ENCODE data around the gene PLA2G10.

Gene PLA2G10

DNA sequence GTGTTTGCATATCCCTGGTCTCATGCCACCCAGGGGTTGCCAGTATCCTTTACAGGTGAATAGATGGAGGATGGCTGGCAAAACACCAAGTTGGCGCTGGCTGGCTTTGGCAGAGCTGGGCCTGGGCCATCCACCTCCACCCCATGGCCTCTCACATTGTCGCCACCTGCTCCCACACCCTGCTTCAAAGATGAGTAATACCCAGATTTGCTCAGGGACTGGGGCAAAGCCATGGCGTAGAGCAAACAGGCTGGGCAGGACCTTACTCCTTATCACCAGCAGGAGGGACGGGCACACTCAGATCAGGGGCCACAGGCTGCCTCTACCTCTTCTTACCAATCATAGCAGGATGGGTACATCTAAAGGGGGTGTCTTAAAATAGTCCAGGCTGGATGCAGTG lies 24.3 kb downstream of the PLA2G10 start:
- TF ChIP-seq REST (IDR thresholded peaks at IDR 0.05; ENCODE audit: low read depth): no peak
- TF ChIP-seq NFIC (IDR thresholded peaks at IDR 0.05): no peak
- no peak for TF ChIP-seq USF1 (IDR thresholded peaks at IDR 0.05)
- TF ChIP-seq YY1 (IDR thresholded peaks at IDR 0.05; ENCODE audit: low read depth): no peak
- no peak for TF ChIP-seq EGR1 (IDR thresholded peaks at IDR 0.05)
- TF ChIP-seq TEAD4 (IDR thresholded peaks at IDR 0.05): no peak
- TF ChIP-seq TCF12 (IDR thresholded peaks at IDR 0.05; ENCODE audit: low read depth): no peak
- TF ChIP-seq FOXM1 (IDR thresholded peaks at IDR 0.05; ENCODE audit: borderline replicate concordance, low read depth): no peak
- TF ChIP-seq CREB1 (IDR thresholded peaks at IDR 0.05; ENCODE audit: low read depth): no peak
- no peak for TF ChIP-seq CEBPB (IDR thresholded peaks at IDR 0.05)
- no peak for TF ChIP-seq MAX (IDR thresholded peaks at IDR 0.05)

DNA sequence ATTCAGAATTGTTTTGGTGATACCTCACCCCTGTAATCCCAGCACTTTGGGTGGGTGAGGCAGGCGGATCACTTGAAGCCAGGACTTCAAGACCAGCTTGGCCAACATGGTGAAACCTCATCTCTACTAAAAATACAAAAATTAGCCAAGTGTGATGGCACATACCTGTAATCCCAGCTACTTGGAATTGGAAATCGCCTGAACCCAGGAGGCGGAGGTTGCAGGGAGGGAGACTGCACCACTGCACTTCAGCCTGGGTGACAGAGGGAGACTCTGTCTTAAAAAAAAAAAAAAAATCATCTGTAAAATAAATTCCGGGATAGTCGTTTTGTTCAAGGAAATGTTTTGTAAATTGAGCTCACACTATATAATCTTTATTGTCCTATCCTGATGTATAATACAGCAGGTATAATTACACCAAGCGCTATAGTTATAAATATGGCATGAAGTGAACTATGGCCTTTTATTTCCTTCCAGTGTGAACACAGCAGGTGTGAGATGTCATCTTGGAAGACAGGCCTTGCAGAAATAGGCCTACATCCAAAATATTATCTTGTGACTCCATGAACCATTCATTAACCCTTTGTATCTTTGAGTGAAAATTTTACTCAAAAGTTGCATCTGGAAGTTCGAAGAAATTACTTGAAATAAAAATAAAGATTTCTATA lies 25.4 kb downstream of the PLA2G10 start:
- no peak for TF ChIP-seq TAF1 (IDR thresholded peaks at IDR 0.05; ENCODE audit: low read depth)

GRCh38 chr16:14667347-14668266 lies 26.5 kb downstream of the PLA2G10 start:
- TF ChIP-seq YY1 (IDR thresholded peaks at IDR 0.05; ENCODE audit: low read depth) (no peak), FOXM1 (IDR thresholded peaks at IDR 0.05; ENCODE audit: borderline replicate concordance, low read depth) (no peak), TAF1 (IDR thresholded peaks at IDR 0.05; ENCODE audit: low read depth) (no peak), NFIC (IDR thresholded peaks at IDR 0.05) (no peak), MAX (IDR thresholded peaks at IDR 0.05) (no peak), EP300 (IDR thresholded peaks at IDR 0.05; ENCODE audit: borderline replicate concordance) (no peak), TEAD4 (IDR thresholded peaks at IDR 0.05) (no peak), ZBTB7A (IDR thresholded peaks at IDR 0.05; ENCODE audit: low read depth) (no peak), TCF12 (IDR thresholded peaks at IDR 0.05; ENCODE audit: low read depth) (no peak), REST (IDR thresholded peaks at IDR 0.05; ENCODE audit: low read depth) (no peak), CREB1 (IDR thresholded peaks at IDR 0.05; ENCODE audit: low read depth) (no peak)

DNA sequence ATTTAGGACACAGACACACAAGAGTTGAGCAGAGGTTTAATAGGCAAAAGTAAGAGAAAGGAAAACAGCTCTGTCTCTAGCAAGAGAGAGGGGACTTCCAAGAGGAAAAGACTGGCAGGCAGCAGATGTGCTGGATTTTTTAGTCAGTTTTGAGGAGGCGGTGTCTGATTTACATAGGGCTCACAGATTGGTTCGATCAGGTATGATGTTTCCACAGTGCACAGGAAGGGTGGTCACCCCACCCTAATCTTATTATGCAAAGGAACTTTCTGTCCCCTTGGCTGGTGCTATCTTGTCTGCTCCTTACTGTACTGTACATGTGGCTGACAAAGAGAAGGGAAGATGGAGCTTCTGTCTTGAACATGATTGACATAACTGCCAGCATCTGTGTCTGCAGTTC lies 36.0 kb downstream of the PLA2G10 start:
- TF ChIP-seq YY1 (IDR thresholded peaks at IDR 0.05; ENCODE audit: low read depth) (no peak), ZBTB7A (IDR thresholded peaks at IDR 0.05; ENCODE audit: low read depth) (no peak), NFIC (IDR thresholded peaks at IDR 0.05) (no peak), EGR1 (IDR thresholded peaks at IDR 0.05) (no peak), FOXM1 (IDR thresholded peaks at IDR 0.05; ENCODE audit: borderline replicate concordance, low read depth) (no peak), REST (IDR thresholded peaks at IDR 0.05; ENCODE audit: low read depth) (no peak), RAD21 (IDR thresholded peaks at IDR 0.05; ENCODE audit: low read depth) (no peak), TEAD4 (IDR thresholded peaks at IDR 0.05) (no peak), USF1 (IDR thresholded peaks at IDR 0.05) (no peak), MAX (IDR thresholded peaks at IDR 0.05) (no peak), CEBPB (IDR thresholded peaks at IDR 0.05) (no peak), EP300 (IDR thresholded peaks at IDR 0.05; ENCODE audit: borderline replicate concordance) (no peak), CREB1 (IDR thresholded peaks at IDR 0.05; ENCODE audit: low read depth) (no peak), TCF12 (IDR thresholded peaks at IDR 0.05; ENCODE audit: low read depth) (no peak)
